ENCODE data around the gene YPEL4. TPM values are rescaled to one million over a fixed set of nuclear protein-coding genes. Genes with fewer than 3 reads are reported as not detected.

Gene YPEL4
- total RNA-seq, result 2.6 and 3.1 TPM in 2 replicates

DNA sequence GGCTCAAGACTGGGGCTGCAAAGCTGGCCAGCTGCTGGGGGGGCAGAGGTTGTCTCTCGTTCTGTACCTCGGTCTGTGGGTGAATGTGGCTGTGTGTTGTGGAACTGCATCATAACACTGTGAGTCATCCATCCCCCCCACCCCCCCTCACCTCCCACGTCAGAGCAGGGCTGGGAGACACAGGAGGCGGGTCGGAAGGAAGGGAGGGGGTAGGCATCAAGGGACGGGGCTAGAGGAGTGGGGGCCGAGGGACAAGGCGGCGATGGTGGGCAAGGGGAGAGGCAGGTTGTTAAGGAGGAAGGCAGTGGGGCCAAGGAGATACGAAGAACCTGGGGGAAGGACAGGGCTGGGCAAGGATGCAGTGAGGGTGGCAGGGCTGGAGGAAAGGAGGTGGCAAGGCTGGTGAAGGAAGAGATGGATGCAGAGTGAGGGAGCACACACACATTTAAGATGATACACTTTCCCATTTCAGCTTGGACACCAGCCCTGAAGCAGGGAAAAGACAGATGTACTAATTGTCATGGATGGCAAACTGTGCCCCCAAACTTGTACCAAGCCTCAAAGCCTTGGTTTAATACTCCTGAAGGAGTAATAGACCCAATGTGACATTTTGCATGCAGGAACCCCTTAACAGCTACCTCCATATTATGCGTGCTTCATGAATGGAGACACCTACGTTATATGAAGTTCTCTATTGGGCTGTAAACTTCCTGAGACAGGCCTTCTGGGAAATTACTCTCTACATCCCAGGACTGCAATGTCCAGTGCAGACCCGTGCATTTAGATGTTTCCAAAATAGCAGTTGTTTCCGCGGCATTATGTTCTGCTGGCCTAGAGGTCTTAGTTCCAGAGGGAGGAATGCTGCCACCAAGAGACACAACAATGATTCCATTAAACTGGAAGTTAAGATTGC is at the start of gene YPEL4:
TSS of gene YPEL4 (minus strand) at position 87 of the 913 bp plus-strand sequence. CDS start 2,805 bp downstream, outside the sequence.

GRCh38 chr11:57667736-57668433 is 18.2 kb upstream of the YPEL4 start, which contains the start of gene ZDHHC5:
Gene ZDHHC5, plus strand, starts transcription at chr11:57668114. Its CDS starts 4,977 bp downstream, at chr11:57673091.

DNA sequence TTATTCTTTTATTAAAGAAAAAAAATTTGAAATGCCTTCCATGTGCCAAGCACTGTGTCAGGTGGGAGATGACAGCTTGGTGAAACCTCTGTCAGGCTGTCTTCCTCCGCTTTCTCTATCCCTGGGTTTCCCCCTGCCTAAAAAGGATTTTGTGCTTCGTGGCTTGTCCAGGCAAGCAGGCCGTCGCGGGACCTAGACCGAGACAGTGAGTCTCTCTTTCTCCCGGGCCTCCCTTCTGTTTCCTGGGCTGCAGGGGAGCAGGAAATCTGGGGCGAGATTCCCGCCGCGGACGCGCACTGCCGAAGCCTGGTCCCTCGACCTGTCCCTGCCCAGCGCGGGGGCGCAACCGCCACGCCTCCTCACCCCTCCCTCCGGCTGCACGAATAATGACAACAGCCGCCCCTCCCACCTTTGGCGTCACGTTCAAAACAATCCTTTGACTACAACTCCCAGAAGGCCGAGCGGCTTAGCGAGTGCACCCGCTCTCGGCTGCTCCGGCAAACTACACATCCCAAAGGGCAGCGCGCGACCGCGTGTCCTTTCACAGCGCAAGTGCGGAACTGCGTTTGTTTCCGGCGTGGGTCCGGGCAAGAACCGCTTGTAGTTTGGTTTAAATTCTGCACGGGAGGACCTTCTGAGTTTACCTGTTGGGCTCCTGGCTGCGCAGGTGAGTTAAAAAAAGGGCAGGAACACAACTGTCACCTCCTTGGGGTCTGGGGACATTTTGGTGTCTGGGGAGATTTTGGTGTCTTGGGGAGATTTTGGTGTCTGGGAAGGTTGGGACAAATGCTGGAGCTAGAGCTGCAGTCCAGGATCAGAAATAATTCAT is 7.7 kb upstream of the YPEL4 start, which contains the start of gene CLP1:
TSS of gene CLP1 (plus strand) at position 569 of the 829 bp plus-strand sequence. CDS start 1,715 bp downstream, outside the sequence.

DNA sequence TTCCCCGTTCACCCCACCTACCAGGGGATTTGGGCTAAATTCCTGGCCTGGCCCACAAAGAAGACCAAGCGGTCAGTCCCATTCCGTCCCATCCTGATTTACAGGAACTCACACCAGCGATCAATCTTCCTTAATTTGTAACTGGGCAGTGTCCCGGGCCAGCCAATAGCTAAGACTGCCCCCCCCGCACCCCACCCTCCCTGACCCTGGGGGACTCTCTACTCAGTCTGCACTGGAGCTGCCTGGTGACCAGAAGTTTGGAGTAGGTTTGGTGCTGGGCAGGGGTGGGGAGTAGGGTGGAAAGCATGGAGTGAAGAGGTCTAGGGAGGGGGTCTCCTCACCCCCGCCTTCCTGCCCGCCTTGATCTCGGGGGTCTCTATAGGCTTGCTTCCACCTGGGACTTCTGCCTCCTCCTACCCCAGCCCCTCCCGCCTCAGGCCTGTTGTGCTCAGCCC is 52.2 kb downstream of the YPEL4 start, which contains the start of gene SERPING1:
TSS of gene SERPING1 (plus strand) at position 225 of the 455 bp plus-strand sequence. CDS start 586 bp downstream, outside the sequence.

Other genes starting within 250 kb of the YPEL4 start
- 48.4 and 77.2 TPM in 2 replicates for gene SLC43A3, start 222.8 kb downstream of the YPEL4 start, total RNA-seq
- 0.33 TPM in 1 of 2 replicates, not detected in the other for gene RTN4RL2, start 189.4 kb downstream of the YPEL4 start, total RNA-seq
- gene SLC43A1, start 134.2 kb downstream of the YPEL4 start, total RNA-seq, result 15.3 and 23.5 TPM in 2 replicates
- 14.9 and 35.5 TPM in 2 replicates for gene TIMM10, start 119.2 kb downstream of the YPEL4 start, total RNA-seq
- gene SMTNL1, start 112.3 kb downstream of the YPEL4 start, total RNA-seq, result not detected in 2 replicates
- gene UBE2L6, start 82.2 kb downstream of the YPEL4 start, total RNA-seq, result 43.3 and 106 TPM in 2 replicates
- gene SERPING1, start 52.2 kb downstream of the YPEL4 start, total RNA-seq, result 9.6 and 26.0 TPM in 2 replicates
- gene CLP1, start 7.8 kb upstream of the YPEL4 start, total RNA-seq, result 19.5 and 20.2 TPM in 2 replicates
- gene ZDHHC5, start 18.2 kb upstream of the YPEL4 start, total RNA-seq, result 26.9 and 42.0 TPM in 2 replicates
- 12.4 and 20.7 TPM in 2 replicates for gene MED19, start 62.3 kb upstream of the YPEL4 start, total RNA-seq
- 48.1 and 48.3 TPM in 2 replicates for gene TMX2, start 62.7 kb upstream of the YPEL4 start, total RNA-seq
- 67.0 and 110 TPM in 2 replicates for gene SELENOH, start 91.6 kb upstream of the YPEL4 start, total RNA-seq
- gene BTBD18, start 101.9 kb upstream of the YPEL4 start, total RNA-seq, result not detected in 2 replicates
- 114 and 116 TPM in 2 replicates for gene CTNND1, start 111.9 kb upstream of the YPEL4 start, total RNA-seq

All from smooth muscle cell of trachea (primary cell).